ENCODE data around the gene SEPTIN2.

The SEPTIN2 gene

DNA sequence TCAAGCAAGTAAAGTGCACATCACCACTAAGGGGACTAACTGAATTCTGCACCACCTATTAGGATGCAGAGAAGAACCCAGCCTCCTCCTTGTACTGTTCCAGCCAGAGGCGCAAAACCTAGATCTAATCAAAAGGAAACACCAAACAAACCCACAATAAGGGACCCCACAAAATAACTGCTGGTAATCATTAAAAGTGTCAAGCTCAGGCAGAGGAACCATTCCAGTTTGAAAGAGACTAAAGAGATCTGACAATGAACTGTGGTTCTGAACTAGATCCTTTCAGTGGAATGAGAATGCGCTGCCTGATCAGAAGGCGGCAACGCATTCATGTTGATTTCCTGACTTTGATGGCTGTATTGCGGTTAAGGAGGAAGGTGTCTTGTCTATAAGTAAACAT is 17.1 kb upstream of the SEPTIN2 start:
- DNase-seq (ENCODE audit: insufficient read length, low spot score) (no peak), FAIRE-seq (no peak)
- TF ChIP-seq, protein P1, sequence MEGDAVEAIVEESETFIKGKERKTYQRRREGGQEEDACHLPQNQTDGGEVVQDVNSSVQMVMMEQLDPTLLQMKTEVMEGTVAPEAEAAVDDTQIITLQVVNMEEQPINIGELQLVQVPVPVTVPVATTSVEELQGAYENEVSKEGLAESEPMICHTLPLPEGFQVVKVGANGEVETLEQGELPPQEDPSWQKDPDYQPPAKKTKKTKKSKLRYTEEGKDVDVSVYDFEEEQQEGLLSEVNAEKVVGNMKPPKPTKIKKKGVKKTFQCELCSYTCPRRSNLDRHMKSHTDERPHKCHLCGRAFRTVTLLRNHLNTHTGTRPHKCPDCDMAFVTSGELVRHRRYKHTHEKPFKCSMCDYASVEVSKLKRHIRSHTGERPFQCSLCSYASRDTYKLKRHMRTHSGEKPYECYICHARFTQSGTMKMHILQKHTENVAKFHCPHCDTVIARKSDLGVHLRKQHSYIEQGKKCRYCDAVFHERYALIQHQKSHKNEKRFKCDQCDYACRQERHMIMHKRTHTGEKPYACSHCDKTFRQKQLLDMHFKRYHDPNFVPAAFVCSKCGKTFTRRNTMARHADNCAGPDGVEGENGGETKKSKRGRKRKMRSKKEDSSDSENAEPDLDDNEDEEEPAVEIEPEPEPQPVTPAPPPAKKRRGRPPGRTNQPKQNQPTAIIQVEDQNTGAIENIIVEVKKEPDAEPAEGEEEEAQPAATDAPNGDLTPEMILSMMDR (IDR thresholded peaks at IDR 0.05; ENCODE audit: insufficient read depth, missing control alignments): no peak

DNA sequence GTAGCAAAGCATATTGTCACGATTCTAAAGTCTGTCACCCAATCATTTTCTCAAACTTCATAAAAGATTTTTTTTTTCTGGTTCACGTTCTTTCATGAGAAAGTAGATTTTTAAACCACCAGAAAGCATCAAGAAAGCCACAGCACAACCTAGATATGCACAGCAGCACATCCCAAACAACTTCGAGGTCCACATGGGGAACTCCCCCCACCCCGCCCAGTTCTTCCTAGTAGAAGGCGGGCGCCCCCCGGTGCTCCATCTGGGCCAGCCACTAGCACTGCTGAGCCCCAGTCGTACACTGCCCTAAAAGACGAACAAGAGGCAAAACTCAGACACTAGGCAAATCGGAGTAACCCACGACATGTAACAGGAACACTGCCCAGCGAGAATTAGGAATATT is 15.7 kb upstream of the SEPTIN2 start:
- TF ChIP-seq, protein P1 (IDR thresholded peaks at IDR 0.05; ENCODE audit: insufficient read depth, missing control alignments): no peak
- FAIRE-seq (no peak), DNase-seq (ENCODE audit: insufficient read length, low spot score) (no peak)

DNA sequence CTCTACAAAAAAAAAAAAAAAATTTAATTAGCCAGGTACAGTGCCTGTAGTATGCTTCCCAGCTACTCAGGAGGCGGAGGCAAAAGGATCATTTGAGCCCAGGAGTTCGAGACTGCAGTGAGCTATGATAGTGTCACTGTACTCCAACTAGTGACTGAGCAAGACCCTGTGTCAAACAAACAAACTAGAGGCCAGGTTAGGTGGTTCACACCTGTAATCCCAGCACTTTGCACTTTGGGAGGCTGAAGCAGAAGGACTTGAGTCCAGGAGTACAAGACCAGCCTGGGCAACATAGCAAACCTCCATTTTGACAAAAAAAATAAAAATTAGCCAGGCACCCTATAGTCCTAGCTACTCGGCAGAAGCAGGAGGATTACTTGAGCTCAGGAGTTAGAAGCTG is 13.6 kb upstream of the SEPTIN2 start:
- TF ChIP-seq, protein P1 (IDR thresholded peaks at IDR 0.05; ENCODE audit: insufficient read depth, missing control alignments): no peak
- no peak for FAIRE-seq

DNA sequence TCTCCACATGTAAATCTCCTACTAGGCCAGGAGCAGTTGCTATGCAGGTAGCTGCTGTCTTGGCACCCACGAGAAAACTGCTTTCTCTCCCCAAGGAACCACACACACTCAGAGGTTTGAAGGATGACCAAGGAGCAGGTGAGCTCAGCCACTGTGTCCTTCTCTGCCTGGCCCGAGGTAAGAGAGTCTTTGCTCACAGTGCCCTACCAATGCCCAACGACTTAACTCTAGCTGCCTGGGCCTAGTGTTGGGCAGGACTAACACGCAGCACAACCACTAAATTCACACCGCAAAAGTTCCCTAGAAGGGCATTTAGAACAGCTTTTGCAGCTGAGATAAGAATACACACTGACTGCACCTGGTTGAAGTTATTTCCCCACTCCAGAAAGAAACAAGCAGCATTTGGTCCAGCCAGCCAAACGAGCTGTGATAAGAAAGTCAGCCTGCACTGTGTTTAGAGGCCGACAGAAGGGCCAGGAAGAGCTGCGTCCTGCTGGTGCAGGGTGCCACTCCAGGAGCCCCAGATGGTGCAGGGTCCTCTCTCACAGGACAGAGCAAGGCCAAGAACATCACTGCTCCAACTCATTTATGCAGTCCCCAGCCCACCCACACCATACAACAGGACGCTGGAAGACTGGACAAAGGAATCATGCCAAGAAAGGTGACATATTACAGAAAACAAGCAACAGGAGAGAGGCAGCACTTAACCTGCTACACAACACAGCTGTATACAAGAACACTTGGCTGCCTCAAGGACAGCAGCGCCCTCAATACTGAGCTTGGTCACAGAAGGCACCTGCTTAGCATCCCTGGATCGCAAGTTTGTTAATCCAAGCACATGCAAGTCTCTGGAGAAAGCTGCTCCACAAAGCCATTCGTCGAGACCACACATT is 12.7 kb upstream of the SEPTIN2 start:
- TF ChIP-seq, protein P1 (IDR thresholded peaks at IDR 0.05; ENCODE audit: insufficient read depth, missing control alignments): no peak
- FAIRE-seq: no peak

More for the DNA sequence above, 13.6 kb upstream of the SEPTIN2 start:
- no peak for DNase-seq (ENCODE audit: insufficient read length, low spot score)

DNA sequence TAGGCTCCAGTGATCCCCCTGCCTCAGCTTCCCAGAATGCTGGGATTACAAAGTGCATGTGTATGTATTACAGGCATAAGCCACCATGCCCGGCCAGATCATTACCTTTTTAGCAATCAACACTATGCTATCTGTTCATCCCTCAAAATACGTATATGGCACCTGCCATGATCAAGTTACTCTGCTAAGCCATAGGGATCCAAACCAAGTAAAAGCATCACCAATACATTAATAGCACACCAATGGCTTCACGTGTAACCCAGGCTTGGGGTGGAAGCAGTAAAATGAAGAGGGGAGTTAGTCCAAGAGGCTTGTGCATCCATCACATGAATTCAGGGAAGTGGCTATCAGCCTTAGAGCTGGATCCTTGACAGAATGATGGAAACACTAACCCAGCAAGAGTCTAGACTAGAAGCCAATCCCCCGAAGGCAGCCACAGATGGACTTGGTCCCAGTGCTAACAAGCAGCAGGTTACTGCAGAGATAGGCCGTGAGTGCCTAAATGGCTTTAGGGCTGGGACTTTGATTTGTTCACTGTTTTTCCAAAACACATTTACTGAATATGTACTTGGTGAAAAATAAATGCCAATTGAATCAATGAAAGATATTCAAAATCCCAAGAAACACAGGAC is 11.6 kb upstream of the SEPTIN2 start:
- FAIRE-seq: no peak
- DNase-seq (ENCODE audit: insufficient read length, low spot score): no peak
- TF ChIP-seq, protein P1 (IDR thresholded peaks at IDR 0.05; ENCODE audit: insufficient read depth, missing control alignments): no peak

More for the DNA sequence above, 12.7 kb upstream of the SEPTIN2 start:
- no peak for DNase-seq (ENCODE audit: insufficient read length, low spot score)

DNA sequence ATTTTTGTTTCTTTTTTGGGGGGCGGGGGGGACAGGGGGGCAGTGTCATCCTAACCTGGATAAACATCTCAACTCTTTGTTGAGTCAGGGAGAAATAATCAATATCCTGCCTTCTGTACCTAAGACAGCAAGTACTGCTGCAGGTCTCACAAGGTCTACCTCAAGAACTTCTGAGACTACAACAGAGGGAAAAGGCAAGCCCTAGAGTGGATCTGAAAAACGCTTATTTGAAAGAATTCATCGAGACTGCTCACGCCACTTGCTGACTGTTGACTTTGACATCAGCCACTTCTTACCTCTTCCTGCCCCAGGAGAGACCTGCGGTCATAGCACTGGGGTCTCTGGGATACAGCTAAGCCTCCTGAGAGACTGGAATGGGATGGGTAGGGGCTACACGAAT is 8.7 kb upstream of the SEPTIN2 start:
- TF ChIP-seq, protein P1 (IDR thresholded peaks at IDR 0.05; ENCODE audit: insufficient read depth, missing control alignments): no peak
- DNase-seq (ENCODE audit: insufficient read length, low spot score): no peak
- no peak for FAIRE-seq

DNA sequence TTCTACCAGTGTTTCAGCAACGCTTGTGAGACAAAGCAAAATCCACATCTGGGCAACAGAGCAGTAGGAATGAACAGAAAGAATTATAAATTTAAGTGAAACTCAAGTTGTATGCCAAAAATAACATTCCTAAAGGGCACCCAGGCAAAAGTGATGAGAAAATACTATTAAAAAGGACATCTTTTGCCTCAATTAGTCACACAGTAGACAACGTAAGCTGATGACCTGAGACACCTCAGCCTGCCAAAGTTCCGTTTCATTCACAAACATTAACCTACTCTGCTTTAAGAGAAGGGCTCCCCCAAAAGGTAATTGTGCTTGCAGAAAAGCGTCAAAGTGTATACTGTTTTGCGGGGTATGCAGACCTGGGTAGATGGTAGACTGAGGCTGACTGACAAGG is 7.5 kb upstream of the SEPTIN2 start:
- DNase-seq (ENCODE audit: insufficient read length, low spot score): no peak
- no peak for FAIRE-seq
- TF ChIP-seq, protein P1 (IDR thresholded peaks at IDR 0.05; ENCODE audit: insufficient read depth, missing control alignments): no peak
